ENCODE results near the gene FBXO40. TPM values are rescaled to one million over a fixed set of nuclear protein-coding genes. Genes with fewer than 3 reads are reported as not detected.
A peak's percentile ranks its signal among the peaks of the same experiment; 100 is the strongest.

Gene FBXO40
- total and polyA plus RNA-seq, 2 donors: under 0.01 to 0.02 TPM

DNA sequence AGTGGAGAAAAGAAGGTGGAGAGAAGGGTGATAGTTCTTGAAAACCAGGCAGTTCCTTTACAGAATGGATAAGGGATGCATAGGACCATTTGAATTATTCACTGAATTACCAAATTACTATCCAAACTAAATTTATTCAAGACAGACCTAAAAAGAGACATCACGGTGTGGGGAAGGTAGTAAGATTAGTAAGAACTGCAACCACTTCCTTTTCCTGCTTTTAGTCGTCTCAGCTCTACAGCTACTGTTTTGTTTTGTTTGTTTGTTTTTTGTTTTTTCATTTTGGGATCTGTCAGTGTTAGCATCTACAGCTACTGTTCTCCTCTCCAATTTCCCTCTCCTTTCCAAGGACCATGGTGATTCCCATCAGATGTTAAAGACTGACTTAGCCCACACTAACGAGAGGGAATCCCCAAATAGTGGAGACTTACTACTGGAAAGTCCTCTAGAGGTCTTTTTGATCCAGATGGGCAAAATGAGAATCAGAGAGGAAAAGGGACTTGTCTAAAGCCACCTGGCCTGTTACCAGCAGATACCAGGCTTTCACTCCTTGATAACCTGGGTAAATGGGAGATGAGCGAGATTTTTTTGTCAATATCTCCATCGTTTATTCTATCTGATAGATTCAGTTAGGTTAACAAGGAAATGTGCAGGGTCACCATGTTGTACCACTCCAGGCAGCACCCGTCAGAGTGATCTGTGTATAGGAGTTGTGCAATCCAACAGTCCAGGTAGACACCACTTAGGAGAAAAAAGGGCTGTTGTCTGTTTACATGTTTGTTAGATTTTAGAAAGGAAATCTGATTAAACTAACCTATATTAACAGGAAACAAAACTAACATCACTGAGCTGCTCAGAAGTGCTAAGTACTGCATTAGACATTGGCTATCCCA, 61.6 kb downstream of the FBXO40 start:
- Histone ChIP-seq H3K36me3 (ENCODE audit: control insufficient read depth in 2 of 2, insufficient read depth in 2 of 2, low read length in 1 of 2) (peaks cover 17 to 59% of the 10 kb centered on the region in 2 donors), H3K4me3 (ENCODE audit: low read length in 2 of 2) (no peak overlapping the region), H3K4me1 (ENCODE audit: control insufficient read depth in 2 of 2, insufficient read depth in 2 of 2, low read length in 2 of 2) (peaks cover 7 to 15% of the 10 kb centered on the region in 2 donors), H3K27ac (ENCODE audit: low read depth in 1 of 2, low read length in 1 of 2) (no peak overlapping the region), H3K27me3 (ENCODE audit: control insufficient read depth in 2 of 2, insufficient read depth in 1 of 2, low read length in 1 of 2) (no peaks in the 10 kb centered on the region), H3K9me3 (ENCODE audit: control insufficient read depth in 2 of 2, insufficient read depth in 1 of 2, low read length in 1 of 2) (no peaks in the 10 kb centered on the region)
- DNase-seq (ENCODE audit: low read depth in 6 of 9, low spot score in 9 of 9): peak in 1 of 9 donors; percentile 35
- 68% methylated on average over 6 of the region's 6 CpGs for WGBS

DNA sequence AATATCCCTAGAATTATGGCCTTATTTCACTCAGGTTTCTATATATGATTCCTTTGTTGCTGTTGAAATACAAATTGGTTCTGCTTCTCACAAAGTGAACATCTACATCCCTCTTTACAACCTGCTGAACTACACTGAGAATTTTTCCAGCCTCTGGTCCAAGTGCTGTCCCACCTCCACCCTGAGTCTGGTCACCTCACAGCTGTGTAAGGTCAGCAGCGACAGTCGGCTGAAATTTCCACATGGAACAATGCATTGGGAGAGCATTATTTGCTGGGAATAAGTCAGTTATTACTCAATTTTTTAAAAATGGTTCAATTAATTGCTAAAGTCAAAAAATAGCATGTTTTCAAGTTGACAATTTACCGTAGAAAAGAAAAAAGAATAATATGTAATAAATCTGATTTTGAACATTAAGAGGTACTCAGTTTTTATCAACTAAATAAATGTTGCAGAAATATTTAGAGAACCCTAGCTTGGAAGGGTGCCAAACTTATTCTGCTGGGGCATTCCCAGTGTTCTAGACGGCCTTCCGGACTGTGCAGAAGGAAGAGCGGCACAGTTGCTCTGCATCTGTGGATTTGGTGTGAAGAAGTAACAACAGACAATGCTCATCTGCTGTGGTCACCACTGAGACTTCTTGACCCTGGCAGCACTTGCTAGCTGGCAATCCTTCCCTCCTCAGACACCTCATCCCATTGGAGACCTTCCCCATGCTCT, 65.7 kb downstream of the FBXO40 start:
- Histone ChIP-seq H3K4me3 (ENCODE audit: low read length in 2 of 2) (no peak overlapping the region), H3K27me3 (ENCODE audit: control insufficient read depth in 2 of 2, insufficient read depth in 1 of 2, low read length in 1 of 2) (no peaks in the 10 kb centered on the region), H3K36me3 (ENCODE audit: control insufficient read depth in 2 of 2, insufficient read depth in 2 of 2, low read length in 1 of 2) (peaks cover 19 to 51% of the 10 kb centered on the region in 2 donors), H3K9me3 (ENCODE audit: control insufficient read depth in 2 of 2, insufficient read depth in 1 of 2, low read length in 1 of 2) (no peaks in the 10 kb centered on the region), H3K4me1 (ENCODE audit: control insufficient read depth in 2 of 2, insufficient read depth in 2 of 2, low read length in 2 of 2) (peaks cover 10 to 23% of the 10 kb centered on the region in 2 donors), H3K27ac (ENCODE audit: low read depth in 1 of 2, low read length in 1 of 2) (no peak overlapping the region)
- no peak for DNase-seq (ENCODE audit: low read depth in 6 of 9, low spot score in 9 of 9)
- WGBS: 99% methylated on average over 6 of the region's 6 CpGs

- Histone ChIP-seq H3K4me1 (ENCODE audit: control insufficient read depth in 2 of 2, insufficient read depth in 2 of 2, low read length in 2 of 2) (peaks cover 10 to 23% of the 10 kb centered on the region in 2 donors), H3K9me3 (ENCODE audit: control insufficient read depth in 2 of 2, insufficient read depth in 1 of 2, low read length in 1 of 2) (no peaks in the 10 kb centered on the region), H3K27me3 (ENCODE audit: control insufficient read depth in 2 of 2, insufficient read depth in 1 of 2, low read length in 1 of 2) (no peaks in the 10 kb centered on the region), H3K4me3 (ENCODE audit: low read length in 2 of 2) (peak overlapping the region; percentile 59 to 62), H3K36me3 (ENCODE audit: control insufficient read depth in 2 of 2, insufficient read depth in 2 of 2, low read length in 1 of 2) (peaks cover 25 to 55% of the 10 kb centered on the region in 2 donors), H3K27ac (ENCODE audit: low read depth in 1 of 2, low read length in 1 of 2) (peak overlapping the region in 1 of 2 donors; percentile 71)
- 98% methylated on average over 3 of the region's 3 CpGs for WGBS
- DNase-seq (ENCODE audit: low read depth in 6 of 9, low spot score in 9 of 9): no peak
These were observed 66.4 kb downstream of the FBXO40 start for GRCh38 chr3:121659586-121659985.

- Histone ChIP-seq H3K4me1 (ENCODE audit: control insufficient read depth in 2 of 2, insufficient read depth in 2 of 2, low read length in 2 of 2) (peaks cover 10 to 20% of the 10 kb centered on the region in 2 donors), H3K9me3 (ENCODE audit: control insufficient read depth in 2 of 2, insufficient read depth in 1 of 2, low read length in 1 of 2) (no peaks in the 10 kb centered on the region), H3K4me3 (ENCODE audit: low read length in 2 of 2) (peak within 1 kb of the TSS; percentile 59 to 62), H3K36me3 (ENCODE audit: control insufficient read depth in 2 of 2, insufficient read depth in 2 of 2, low read length in 1 of 2) (peaks cover 28 to 53% of the 10 kb centered on the region in 2 donors), H3K27me3 (ENCODE audit: control insufficient read depth in 2 of 2, insufficient read depth in 1 of 2, low read length in 1 of 2) (no peaks in the 10 kb centered on the region), H3K27ac (ENCODE audit: low read depth in 1 of 2, low read length in 1 of 2) (peak within 1 kb of the TSS; percentile 93 to 96)
- WGBS: 3% methylated on average over 9 of the region's 9 CpGs
- DNase-seq (ENCODE audit: low read depth in 6 of 9, low spot score in 9 of 9): peak; percentile 51 to 89 (median 71)
These were observed 67.4 kb downstream of the FBXO40 start, which contains the start of gene HCLS1 for GRCh38 chr3:121660356-121661171. Gene HCLS1 (minus strand): TSS chr3:121660903. CDS start chr3:121658347, 2,556 bp downstream.

DNA sequence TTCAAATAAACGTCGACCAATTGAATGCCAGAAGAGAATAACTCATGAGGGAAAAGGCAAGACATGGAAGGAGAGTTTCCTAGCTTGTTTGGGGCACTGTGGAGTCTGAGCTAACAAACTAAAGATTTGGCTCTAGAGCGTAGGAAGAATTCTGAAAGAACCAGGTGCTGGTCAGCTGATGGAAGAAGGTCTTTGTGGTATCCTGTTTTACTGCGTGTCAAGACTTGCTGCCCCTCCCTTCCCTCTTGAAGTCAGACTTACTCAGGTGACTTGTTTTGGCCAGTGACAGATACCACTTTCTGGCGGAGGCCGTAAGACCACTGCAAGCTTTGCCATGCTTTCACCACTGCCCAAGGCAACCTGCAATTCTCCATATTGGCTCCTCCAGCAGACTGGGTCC, 68.2 kb downstream of the FBXO40 start:
- DNase-seq (ENCODE audit: low read depth in 6 of 9, low spot score in 9 of 9): no peak
- Histone ChIP-seq H3K36me3 (ENCODE audit: control insufficient read depth in 2 of 2, insufficient read depth in 2 of 2, low read length in 1 of 2) (peaks cover 35 to 55% of the 10 kb centered on the region in 2 donors), H3K9me3 (ENCODE audit: control insufficient read depth in 2 of 2, insufficient read depth in 1 of 2, low read length in 1 of 2) (no peaks in the 10 kb centered on the region), H3K27ac (ENCODE audit: low read depth in 1 of 2, low read length in 1 of 2) (peak overlapping the region in 1 of 2 donors; percentile 96), H3K27me3 (ENCODE audit: control insufficient read depth in 2 of 2, insufficient read depth in 1 of 2, low read length in 1 of 2) (no peaks in the 10 kb centered on the region), H3K4me3 (ENCODE audit: low read length in 2 of 2) (no peak overlapping the region), H3K4me1 (ENCODE audit: control insufficient read depth in 2 of 2, insufficient read depth in 2 of 2, low read length in 2 of 2) (peaks cover 10 to 20% of the 10 kb centered on the region in 2 donors)
- WGBS: 85% methylated on average over 6 of the region's 6 CpGs

DNA sequence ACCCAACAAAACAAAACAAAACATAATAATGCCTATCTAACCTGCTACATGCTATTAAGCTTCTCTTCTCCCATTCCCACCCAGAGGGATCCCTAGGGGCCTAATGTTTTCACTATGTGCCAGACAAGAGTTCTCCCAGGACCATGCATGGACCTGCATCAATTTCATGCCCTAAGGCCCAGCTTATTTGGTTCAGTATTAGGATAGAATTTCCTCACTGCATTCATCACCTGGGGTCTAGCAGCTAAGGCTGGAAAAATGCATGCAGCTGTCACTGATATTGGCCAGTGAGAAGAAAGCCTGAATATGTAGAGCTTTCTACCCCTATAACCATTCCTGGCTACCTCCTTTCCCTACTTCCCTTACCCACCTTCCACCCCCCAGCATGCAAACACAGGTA, 69.6 kb downstream of the FBXO40 start:
- peaks cover 10 to 20% of the 10 kb centered on the region in 2 donors for H3K4me1 ChIP-seq (ENCODE audit: control insufficient read depth in 2 of 2, insufficient read depth in 2 of 2, low read length in 2 of 2)
- H3K36me3 ChIP-seq (ENCODE audit: control insufficient read depth in 2 of 2, insufficient read depth in 2 of 2, low read length in 1 of 2): peaks cover 36 to 54% of the 10 kb centered on the region in 2 donors
- no peaks in the 10 kb centered on the region for H3K27me3 ChIP-seq (ENCODE audit: control insufficient read depth in 2 of 2, insufficient read depth in 1 of 2, low read length in 1 of 2)
- no peak for DNase-seq (ENCODE audit: low read depth in 6 of 9, low spot score in 9 of 9)
- H3K9me3 ChIP-seq (ENCODE audit: control insufficient read depth in 2 of 2, insufficient read depth in 1 of 2, low read length in 1 of 2): no peaks in the 10 kb centered on the region
- no peak overlapping the region for H3K27ac ChIP-seq (ENCODE audit: low read depth in 1 of 2, low read length in 1 of 2)
- no peak overlapping the region for H3K4me3 ChIP-seq (ENCODE audit: low read length in 2 of 2)

DNA sequence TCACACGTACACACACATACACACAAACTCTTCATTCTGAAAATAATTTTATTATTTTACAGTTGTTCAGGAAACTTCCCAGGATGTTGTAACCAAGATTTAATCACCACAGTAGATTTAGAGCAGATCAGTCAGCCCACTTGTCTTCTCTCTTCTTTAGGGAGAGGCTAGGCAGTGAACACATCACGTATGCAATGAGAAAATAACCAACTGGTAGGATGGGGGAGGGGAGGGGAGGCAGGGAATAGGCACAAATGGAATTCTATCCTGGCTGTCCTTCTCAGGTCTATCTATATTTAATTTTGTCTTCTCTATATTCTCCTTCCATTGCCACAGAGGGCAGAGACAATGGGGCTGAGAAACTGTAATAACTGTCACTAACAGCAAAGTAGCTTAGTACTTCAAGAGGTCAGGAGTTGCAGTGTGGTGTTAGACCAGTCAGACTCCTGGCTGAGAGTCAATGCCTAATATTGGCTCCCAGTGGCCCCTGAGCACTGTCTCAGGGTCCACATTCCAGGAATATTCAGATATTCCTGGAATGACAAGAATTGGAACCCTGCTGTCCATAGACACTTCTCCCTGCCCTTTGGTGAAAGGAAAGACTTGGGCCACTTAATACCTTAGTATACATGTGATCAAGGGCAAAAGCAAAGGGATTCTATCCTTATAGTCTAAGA, 70.1 kb downstream of the FBXO40 start:
- peaks cover 10 to 17% of the 10 kb centered on the region in 2 donors for H3K4me1 ChIP-seq (ENCODE audit: control insufficient read depth in 2 of 2, insufficient read depth in 2 of 2, low read length in 2 of 2)
- H3K4me3 ChIP-seq (ENCODE audit: low read length in 2 of 2): no peak overlapping the region
- no peaks in the 10 kb centered on the region for H3K9me3 ChIP-seq (ENCODE audit: control insufficient read depth in 2 of 2, insufficient read depth in 1 of 2, low read length in 1 of 2)
- 99% methylated on average over 2 of the region's 2 CpGs for WGBS
- no peak overlapping the region for H3K27ac ChIP-seq (ENCODE audit: low read depth in 1 of 2, low read length in 1 of 2)
- H3K36me3 ChIP-seq (ENCODE audit: control insufficient read depth in 2 of 2, insufficient read depth in 2 of 2, low read length in 1 of 2): peaks cover 39 to 55% of the 10 kb centered on the region in 2 donors
- no peaks in the 10 kb centered on the region for H3K27me3 ChIP-seq (ENCODE audit: control insufficient read depth in 2 of 2, insufficient read depth in 1 of 2, low read length in 1 of 2)
- DNase-seq (ENCODE audit: low read depth in 6 of 9, low spot score in 9 of 9): no peak

- H3K27me3 ChIP-seq (ENCODE audit: control insufficient read depth in 2 of 2, insufficient read depth in 1 of 2, low read length in 1 of 2): no peaks in the 10 kb centered on the region
- H3K4me1 ChIP-seq (ENCODE audit: control insufficient read depth in 2 of 2, insufficient read depth in 2 of 2, low read length in 2 of 2): peaks cover 0 to 4% of the 10 kb centered on the region in 2 donors
- H3K36me3 ChIP-seq (ENCODE audit: control insufficient read depth in 2 of 2, insufficient read depth in 2 of 2, low read length in 1 of 2): peaks cover 32 to 68% of the 10 kb centered on the region in 2 donors
- no peak for DNase-seq (ENCODE audit: low read depth in 6 of 9, low spot score in 9 of 9)
- H3K4me3 ChIP-seq (ENCODE audit: low read length in 2 of 2): no peak overlapping the region
- H3K27ac ChIP-seq (ENCODE audit: low read depth in 1 of 2, low read length in 1 of 2): no peak overlapping the region
- 94% methylated on average over 2 of the region's 2 CpGs for WGBS
- H3K9me3 ChIP-seq (ENCODE audit: control insufficient read depth in 2 of 2, insufficient read depth in 1 of 2, low read length in 1 of 2): no peaks in the 10 kb centered on the region
These were observed 72.3 kb downstream of the FBXO40 start for GRCh38 chr3:121665488-121665887.

Data from thymus (tissue), 11 donors.